Mesothelial cell of epicardium (in vitro differentiated cells): ENCODE results near the gene GRAPL. TPM values are rescaled to one million over a fixed set of nuclear protein-coding genes. Genes with fewer than 3 reads are reported as not detected.
"Not testable (repeated sequence)": the region's sequence is repeated elsewhere in the genome, so short reads cannot be mapped to it uniquely, and the experiment has no call there.

Source experiments
- DNase-seq, 2 experiments: peaks; one replicate each; pipeline ENCODE4 v3.0.0; 2021; ENCODE audit warnings: low spot score in 2 of 2; ENCODE audit not compliant: unreplicated experiment in 2 of 2
- H3K27ac Mint-ChIP-seq: 2 replicates; pipeline ENCODE4 v1.8.0; 2021; ENCODE audit warnings: mixed read lengths
- H3K27me3 Mint-ChIP-seq: 2 replicates; pipeline ENCODE4 v1.8.0; 2021; ENCODE audit warnings: low read depth, mixed read lengths
- H3K36me3 Mint-ChIP-seq: 2 replicates; pipeline ENCODE4 v1.8.0; 2021; ENCODE audit warnings: mixed read lengths
- H3K4me1 Mint-ChIP-seq: 2 replicates; pipeline ENCODE4 v1.8.0; 2021; ENCODE audit warnings: mixed read lengths
- H3K4me3 Mint-ChIP-seq: 2 replicates; pipeline ENCODE4 v1.8.0; 2021; ENCODE audit warnings: mild to moderate bottlenecking, moderate library complexity, mixed read lengths
- H3K9me3 Mint-ChIP-seq: 2 replicates; pipeline ENCODE4 v1.8.0; 2021; ENCODE audit warnings: mixed read lengths
- total RNA-seq: library from RNA; stranded (reverse); gene quantifications from 3 replicates; pipeline ENCODE4 v1.2.1, GENCODE V29; 2021

Gene GRAPL
- 1.5 to 2.7 TPM (median 2.1 TPM) in 3 replicates for total RNA-seq

DNA sequence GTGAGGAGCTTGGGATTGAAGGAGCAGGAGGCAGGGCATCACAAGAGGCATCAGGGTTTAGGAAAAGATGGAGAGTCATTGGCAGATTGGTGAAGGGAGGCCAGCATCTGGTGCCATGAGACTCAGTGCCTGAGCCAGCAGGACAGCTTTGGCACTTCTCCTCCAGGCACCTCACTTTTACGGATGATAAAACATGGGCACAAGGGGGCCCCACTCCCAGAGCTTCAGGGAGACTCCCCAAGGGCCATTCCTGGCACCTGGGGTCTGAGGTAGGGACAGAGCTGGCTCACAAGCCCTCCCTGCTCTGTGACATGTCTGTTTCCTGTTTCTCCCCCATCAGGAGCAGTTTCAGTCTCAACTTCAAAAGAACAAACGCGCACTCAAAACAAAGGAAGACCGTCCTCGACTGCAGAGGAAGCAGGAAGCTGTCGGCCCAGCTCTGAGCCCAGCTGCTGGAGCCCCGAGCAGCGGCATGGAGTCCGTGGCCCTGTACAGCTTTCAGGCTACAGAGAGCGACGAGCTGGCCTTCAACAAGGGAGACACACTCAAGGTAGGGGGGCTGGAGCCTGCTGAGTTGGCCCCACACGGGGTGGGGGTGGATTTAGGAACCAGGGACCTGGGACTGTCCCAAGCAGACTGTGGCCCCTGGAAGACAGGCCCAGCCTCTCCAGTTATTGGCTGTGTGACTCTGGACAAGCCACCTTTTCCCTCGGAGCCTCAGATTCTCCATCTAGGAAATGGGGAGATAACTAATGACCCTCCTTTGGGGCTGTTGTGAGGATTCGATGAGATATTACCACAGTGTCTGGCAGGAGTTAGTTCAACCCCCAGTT is at the start of gene GRAPL:
GRAPL (plus strand) TSS at position 442 of the 833 bp plus-strand sequence; CDS start at position 473, 31 bp downstream.
- not testable (repeated sequence) for H3K4me1 Mint-ChIP-seq, H3K27me3 Mint-ChIP-seq, DNase-seq, H3K36me3 Mint-ChIP-seq, H3K9me3 Mint-ChIP-seq, H3K4me3 Mint-ChIP-seq, H3K27ac Mint-ChIP-seq

DNA sequence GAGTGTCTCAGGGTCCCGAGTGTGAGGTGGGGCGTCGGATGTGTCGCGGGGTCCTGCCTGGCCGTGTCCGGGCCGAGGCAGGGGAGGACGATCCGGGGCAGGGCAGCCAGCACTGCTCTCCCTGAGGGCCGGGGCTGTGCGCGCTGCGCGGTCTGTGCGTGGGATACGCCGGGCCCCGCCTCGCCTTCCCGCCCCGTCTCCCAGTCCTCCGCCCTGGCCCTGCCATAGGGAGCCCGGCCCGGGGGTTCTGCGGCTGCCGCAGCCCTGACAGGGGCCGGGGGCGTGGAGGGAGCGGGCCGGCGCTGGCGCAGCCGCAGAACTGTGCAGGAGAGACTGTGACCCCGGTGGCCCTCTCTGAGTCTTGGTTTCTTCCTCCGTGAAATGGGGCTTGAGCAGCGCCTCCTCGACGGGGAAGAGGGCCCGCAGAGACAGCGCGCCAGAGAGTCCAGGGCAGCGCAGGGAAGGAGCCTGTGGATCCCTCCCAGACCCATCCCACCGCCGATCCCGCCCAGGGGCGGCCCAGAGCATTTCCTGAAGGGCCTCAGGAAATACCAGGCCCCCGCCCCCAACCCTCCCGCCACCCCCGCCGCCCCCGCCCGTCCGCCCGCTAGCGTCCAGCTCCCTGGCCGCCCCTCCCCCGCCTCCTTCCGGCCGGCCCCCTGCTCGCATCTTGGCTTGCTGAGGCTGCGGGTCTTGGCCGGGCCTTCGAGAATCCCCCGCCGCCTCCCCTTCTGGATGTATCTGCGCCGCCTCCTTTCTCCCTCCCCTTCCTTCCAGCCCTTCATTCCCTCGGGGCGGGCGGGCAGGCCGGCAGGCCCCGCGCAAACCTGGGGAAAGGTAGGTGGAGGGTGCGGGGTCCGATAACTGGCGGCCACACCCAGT is 38.3 kb upstream of the GRAPL start:
- H3K9me3 Mint-ChIP-seq, H3K27me3 Mint-ChIP-seq, DNase-seq, H3K27ac Mint-ChIP-seq, H3K4me1 Mint-ChIP-seq, H3K4me3 Mint-ChIP-seq, H3K36me3 Mint-ChIP-seq: not testable (repeated sequence)

DNA sequence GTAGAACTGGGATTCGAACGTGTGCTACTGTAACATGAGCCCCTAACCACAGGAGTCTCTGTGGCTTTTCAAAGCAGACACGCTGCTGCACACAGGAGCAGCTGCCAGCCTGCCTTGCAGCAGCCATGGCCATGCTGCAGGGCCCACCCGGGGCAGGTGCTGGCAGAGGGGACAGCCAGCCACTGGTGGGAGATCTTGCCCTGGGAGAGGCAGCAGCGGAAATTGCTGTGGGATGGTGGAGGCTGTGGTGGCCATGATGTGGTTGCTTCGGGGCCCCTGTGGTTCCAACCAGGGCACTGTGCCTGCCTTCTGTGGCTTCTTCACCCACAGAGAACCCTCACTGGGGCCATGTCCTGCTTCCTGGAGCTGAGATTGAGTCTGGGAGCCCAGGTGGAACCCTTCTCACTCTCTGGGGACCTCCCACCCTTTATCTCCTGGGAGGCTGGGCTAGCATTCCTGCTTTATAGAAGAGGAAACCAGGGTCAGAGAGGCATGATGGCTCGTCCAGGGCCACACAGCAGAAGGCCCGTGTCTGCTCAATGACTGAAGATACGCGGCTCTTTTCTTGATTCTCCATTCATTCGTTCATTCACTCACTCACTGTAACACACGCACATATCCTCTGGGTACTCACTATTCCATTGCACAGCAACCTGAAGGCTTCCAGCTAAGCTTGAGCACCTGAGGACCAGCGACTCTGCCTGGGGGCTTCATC is 37.2 kb upstream of the GRAPL start:
- not testable (repeated sequence) for DNase-seq, H3K4me3 Mint-ChIP-seq, H3K27ac Mint-ChIP-seq, H3K27me3 Mint-ChIP-seq, H3K9me3 Mint-ChIP-seq, H3K4me1 Mint-ChIP-seq, H3K36me3 Mint-ChIP-seq

DNA sequence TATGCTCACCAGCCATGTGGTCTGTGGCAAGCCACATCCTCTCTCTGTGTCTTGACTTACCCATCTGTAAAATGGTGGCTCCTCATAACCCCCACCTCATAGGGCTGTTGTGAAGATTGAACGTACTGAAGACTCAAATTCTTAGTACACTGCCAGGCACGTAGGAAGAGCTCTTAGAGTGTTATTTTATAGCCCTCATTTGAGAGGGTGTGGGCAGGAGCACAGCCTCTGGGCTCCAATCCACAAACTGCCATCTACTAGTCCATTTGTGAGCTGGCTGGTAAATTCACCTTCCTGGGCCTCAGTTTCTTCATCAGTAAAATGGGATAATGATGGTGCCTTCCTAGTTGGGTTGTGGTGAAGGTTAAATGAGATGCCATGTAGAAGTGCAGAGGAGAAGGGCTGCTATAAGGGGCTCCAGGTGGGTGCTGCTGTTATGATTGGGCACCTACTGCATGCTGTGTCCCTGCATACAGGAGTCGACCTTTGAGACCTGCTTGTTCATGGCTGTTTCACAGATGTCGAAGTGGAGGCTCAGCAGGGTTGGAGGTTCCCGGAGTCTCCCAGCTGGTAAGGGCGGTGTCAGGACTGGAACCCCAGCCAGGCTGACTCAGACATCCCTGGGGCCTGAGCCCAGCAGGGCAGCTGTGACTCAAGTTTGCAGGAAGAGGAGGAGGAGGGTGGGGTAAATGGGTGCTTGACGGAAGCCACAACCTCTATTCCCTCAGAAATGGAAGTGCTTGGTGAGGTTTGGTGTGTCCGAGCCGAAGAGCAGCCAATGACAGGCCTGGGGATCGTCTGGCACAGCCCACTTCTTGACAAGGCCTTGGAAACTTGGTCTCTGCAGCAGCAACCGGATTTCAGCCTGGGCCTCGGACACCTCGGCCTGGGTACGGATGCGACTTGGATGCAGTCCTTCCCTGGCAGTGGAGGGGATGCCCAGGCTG is 34.4 kb upstream of the GRAPL start:
- not testable (repeated sequence) for H3K36me3 Mint-ChIP-seq, H3K4me3 Mint-ChIP-seq, H3K27ac Mint-ChIP-seq, H3K27me3 Mint-ChIP-seq, H3K9me3 Mint-ChIP-seq, H3K4me1 Mint-ChIP-seq, DNase-seq

DNA sequence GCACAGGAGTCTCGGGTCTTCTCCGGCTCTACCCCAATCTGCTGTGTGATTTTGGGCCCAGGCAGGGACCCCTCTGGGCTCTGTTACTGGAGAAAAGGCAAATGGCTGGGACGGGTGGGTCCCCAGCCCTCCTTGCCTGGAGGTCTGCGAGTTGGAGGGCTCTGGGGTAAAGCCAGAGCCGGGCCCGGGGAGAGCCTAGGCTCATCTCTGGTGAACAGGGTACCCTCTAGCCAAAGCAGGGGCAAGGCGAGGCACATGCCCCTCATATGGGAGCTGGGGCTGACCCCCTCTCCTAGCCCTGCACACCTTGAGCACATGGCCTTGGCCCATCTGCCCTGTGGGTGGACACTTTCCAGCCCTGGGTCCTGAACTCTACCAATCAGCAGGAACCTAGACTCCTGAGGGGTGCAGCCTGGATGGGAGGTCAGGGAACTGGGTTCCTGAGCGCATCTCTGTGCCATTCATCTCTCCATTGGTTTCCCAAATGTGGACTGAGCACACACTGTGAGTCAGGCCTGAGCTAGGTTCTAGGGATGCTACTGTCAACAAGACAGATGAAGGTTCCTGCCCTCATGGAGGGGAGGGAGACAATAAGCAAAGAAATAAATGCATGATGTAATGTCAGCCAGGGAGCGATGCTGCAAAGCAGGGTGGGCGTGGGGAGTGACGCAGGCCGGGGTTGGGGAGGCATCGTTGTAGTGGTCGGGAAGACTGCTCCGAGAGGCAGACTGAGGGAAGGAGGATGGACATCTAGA is 33.5 kb upstream of the GRAPL start:
- not testable (repeated sequence) for H3K27ac Mint-ChIP-seq, H3K4me3 Mint-ChIP-seq, H3K9me3 Mint-ChIP-seq, H3K4me1 Mint-ChIP-seq, H3K27me3 Mint-ChIP-seq, H3K36me3 Mint-ChIP-seq, DNase-seq

DNA sequence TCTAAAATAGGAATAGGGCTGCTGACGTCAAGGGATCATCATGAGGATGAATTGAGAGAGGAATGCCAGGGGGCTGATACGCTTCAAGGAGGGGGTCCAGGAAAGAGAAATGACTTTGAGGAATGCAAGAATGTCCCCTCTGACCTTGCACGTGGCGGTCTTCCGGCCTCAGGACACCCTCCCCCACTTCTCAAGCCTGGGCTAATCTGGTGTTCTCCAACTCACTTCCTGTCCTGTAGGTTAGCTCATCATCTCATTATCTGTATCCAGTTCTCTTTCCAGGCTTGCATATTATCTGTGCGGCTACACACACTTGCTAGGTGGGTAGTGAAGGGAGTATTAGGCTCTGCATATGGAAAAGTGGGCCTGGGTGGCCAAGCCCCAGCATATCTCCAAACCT is 18.9 kb upstream of the GRAPL start:
- not testable (repeated sequence) for H3K36me3 Mint-ChIP-seq, H3K4me3 Mint-ChIP-seq, DNase-seq, H3K27me3 Mint-ChIP-seq, H3K9me3 Mint-ChIP-seq, H3K4me1 Mint-ChIP-seq, H3K27ac Mint-ChIP-seq

DNA sequence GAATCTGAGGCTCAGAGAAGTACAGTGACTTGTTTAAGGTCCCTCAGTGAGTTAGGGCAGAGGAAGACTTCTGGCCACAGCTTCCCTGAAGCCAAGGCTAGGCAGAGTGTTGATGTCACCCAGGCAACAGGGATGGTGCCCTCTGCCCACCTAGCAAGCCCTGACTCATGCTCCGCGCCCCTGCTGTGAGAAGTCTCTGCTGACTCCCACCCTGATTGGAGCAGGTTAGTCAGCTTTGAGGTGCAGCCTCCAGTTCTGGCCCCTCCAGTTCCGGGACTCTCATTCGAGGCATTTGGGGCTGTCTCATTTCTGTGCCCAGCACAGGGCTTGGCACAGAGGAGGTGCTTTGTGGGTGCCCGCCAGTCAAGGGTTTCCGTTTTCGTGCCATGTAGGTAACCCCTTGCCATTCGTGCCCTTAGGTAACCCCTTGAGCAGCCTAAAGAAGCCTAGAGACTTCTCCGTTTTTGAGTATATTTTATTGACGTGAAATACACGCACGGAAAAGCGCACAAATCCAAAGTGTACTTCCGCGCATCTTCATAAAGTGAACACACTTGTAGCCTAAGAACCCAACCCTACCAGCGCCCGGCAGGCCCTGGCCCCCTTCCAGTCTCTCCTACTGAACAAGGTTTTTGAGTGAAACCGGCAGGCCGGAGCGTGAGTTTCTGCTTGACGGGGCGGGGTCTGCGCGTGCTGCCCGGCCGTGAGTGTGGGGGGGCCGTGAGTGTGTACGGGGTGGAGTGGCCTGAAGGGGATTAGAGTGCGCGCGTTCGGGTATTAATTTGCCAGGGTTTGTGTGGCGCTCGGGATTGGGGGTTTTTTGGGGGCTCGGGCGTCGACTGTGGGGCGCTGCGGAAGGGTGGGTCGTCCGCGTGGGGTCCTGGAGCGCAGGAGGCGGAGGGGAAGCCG is 16.9 kb upstream of the GRAPL start:
- H3K4me3 Mint-ChIP-seq, H3K9me3 Mint-ChIP-seq, DNase-seq, H3K27ac Mint-ChIP-seq, H3K4me1 Mint-ChIP-seq, H3K36me3 Mint-ChIP-seq, H3K27me3 Mint-ChIP-seq: not testable (repeated sequence)

DNA sequence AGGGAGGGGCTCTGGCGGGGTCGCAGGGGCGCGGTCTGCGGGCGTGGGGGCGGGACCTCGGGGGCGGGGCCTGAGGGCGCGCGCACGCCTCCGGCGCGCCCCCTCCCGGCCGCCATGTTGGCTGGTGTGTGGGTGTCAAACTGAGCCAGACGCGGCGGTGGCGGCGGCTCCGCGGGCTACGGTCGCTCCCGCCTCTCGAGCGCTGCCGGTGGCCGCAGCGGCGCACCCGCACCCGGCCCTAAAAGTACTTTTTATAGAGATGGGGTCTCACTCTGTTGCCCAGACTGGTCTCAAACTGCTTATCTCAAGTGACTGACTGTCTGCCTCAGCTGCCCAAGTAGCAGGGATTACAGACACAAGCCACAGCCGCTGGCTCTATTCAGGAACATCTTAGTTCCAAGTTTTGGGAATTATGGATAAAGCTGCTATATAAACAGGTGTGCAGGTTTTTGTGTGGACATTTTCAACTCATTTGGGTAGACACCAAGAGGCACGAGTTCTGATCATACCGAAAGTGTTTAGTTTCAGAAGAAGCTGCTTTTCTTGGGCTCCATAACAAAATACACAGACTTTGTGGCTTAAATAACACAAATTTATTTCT is 16.2 kb upstream of the GRAPL start:
- Mint-ChIP-seq H3K27ac (peak overlapping the region; percentile 82), H3K4me3 (peak overlapping the region; percentile 51)
- not testable (repeated sequence) for H3K9me3 Mint-ChIP-seq, H3K27me3 Mint-ChIP-seq, H3K36me3 Mint-ChIP-seq, H3K4me1 Mint-ChIP-seq
- peak; percentile 25 to 65 for DNase-seq

DNA sequence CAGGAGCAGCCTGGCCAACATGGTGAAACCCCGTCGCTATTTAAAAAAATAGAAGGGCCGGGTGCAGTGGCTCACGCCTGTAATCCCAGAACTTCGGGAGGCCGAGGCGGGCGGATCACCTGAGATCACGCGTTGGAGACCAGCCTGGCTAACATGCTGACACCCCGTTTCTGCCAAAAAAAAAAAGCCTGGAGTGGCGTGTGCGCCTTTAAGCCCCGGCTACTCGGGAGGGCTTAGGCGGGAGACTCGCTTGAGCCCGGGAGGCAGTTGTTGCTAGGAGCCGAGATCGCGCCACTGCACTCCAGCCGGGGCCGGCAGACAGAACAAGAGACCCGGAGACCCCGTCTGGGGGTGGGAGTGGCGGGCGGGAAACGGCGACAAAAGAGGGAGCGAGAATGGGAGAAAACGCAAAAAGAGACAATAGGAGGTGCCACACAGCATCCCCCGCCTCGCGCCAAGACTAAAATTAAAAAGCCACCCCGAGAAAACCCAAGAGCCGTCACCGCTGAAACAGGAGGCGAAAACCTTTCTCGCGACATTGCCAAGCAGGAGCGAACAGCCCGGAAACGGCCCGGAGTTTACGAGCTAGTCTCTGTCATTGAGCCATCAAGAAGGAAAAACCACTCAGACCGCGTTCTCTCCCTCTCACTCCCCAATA is 15.5 kb upstream of the GRAPL start:
- Mint-ChIP-seq H3K27ac (peak overlapping the region; percentile 78), H3K4me3 (peak overlapping the region; percentile 43)
- H3K27me3 Mint-ChIP-seq, H3K4me1 Mint-ChIP-seq, H3K36me3 Mint-ChIP-seq, H3K9me3 Mint-ChIP-seq: not testable (repeated sequence)
- peak; percentile 22 to 58 for DNase-seq

DNA sequence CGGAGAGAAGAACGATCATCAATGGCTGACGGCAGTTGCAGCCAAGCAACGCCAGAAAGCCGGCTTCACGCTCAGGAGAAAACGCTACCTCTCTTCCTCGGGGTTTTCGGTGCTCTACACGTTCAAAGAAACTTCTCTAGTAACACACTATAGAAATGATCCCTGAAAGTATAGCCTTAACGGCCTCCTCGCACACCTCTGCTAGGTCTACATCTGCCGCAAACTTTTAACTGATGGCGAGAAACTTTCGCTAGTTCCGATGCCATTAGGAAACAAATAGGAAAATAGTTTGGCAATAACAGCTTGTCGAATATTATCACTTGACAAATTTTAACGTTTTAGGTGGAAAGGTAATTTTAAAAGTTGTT is 14.9 kb upstream of the GRAPL start:
- DNase-seq, H3K4me1 Mint-ChIP-seq, H3K4me3 Mint-ChIP-seq, H3K27ac Mint-ChIP-seq, H3K27me3 Mint-ChIP-seq, H3K9me3 Mint-ChIP-seq, H3K36me3 Mint-ChIP-seq: not testable (repeated sequence)

DNA sequence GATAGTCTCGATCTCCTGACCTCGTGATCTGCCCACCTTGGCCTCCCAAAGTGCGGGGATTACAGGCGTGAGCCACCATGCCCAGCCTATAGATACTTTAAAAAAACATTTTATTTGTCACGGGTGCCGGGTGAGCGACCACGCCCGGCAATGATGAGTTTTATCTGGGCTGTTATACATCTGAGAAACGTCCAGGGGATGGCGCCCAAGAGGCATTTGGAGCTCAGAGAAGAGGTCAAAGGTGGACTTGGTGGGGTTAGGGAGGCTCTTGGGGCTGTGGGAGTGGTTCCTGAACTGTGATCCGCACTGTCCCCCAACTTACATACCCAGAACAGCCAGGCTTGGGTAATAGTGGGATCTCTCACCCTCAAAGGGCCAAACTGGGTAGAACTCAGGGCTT is 8.7 kb upstream of the GRAPL start:
- not testable (repeated sequence) for H3K9me3 Mint-ChIP-seq

More for the DNA sequence above, 8.7 kb upstream of the GRAPL start:
- not testable (repeated sequence) for H3K36me3 Mint-ChIP-seq, H3K4me1 Mint-ChIP-seq, DNase-seq, H3K27ac Mint-ChIP-seq, H3K27me3 Mint-ChIP-seq, H3K4me3 Mint-ChIP-seq
